ENCODE measurements around the gene TMEM143.
"Not testable (repeated sequence)": the region's sequence is repeated elsewhere in the genome, so short reads cannot be mapped to it uniquely, and the experiment has no call there.

Gene TMEM143

DNA sequence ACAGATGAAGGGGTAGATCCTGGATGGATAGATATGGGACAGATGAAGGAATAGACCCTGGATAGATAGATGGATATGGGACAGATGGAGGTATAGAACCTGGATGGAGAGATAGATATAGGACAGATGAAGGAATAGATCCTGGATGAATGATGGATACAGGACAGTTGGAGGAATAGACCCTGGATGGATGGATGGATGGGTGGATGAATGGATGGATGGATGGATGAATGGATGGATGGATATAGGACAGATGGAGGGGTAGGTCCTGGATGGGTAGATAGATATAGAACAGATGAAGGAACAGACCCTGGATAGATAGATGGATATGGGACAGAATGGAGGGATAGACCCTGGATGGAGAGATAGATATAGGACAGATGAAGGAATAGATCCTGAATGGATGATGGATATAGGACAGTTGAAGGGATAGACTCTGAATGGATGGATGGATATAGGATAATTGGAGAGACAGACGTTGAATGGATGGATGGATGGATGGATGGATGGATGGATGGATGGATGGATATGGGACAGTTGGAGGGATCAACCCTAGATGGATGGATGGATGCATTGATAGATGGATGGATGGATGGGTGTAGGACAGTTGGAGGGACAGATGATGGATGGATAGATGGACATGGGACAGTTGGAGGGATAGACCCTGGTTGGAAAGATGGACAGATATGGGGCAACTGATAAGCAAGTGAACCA, 61.7 kb downstream of the TMEM143 start:
- no peak for DNase-seq (ENCODE audit: low read depth)
- no peak overlapping the region for H3K4me3 ChIP-seq (ENCODE audit: control insufficient read depth, low read depth, low read length)
- TF ChIP-seq, protein P1, sequence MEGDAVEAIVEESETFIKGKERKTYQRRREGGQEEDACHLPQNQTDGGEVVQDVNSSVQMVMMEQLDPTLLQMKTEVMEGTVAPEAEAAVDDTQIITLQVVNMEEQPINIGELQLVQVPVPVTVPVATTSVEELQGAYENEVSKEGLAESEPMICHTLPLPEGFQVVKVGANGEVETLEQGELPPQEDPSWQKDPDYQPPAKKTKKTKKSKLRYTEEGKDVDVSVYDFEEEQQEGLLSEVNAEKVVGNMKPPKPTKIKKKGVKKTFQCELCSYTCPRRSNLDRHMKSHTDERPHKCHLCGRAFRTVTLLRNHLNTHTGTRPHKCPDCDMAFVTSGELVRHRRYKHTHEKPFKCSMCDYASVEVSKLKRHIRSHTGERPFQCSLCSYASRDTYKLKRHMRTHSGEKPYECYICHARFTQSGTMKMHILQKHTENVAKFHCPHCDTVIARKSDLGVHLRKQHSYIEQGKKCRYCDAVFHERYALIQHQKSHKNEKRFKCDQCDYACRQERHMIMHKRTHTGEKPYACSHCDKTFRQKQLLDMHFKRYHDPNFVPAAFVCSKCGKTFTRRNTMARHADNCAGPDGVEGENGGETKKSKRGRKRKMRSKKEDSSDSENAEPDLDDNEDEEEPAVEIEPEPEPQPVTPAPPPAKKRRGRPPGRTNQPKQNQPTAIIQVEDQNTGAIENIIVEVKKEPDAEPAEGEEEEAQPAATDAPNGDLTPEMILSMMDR (IDR thresholded peaks at IDR 0.05; ENCODE audit: control insufficient read depth, insufficient read depth, low read depth, low read length, missing control alignments), result no peak

GRCh38 chr19:48297975-48298374, 65.8 kb downstream of the TMEM143 start:
- TF ChIP-seq, protein P1 (IDR thresholded peaks at IDR 0.05; ENCODE audit: control insufficient read depth, insufficient read depth, low read depth, low read length, missing control alignments), result no peak
- H3K4me3 ChIP-seq (ENCODE audit: control insufficient read depth, low read depth, low read length), result no peak overlapping the region
- DNase-seq (ENCODE audit: low read depth), result no peak

DNA sequence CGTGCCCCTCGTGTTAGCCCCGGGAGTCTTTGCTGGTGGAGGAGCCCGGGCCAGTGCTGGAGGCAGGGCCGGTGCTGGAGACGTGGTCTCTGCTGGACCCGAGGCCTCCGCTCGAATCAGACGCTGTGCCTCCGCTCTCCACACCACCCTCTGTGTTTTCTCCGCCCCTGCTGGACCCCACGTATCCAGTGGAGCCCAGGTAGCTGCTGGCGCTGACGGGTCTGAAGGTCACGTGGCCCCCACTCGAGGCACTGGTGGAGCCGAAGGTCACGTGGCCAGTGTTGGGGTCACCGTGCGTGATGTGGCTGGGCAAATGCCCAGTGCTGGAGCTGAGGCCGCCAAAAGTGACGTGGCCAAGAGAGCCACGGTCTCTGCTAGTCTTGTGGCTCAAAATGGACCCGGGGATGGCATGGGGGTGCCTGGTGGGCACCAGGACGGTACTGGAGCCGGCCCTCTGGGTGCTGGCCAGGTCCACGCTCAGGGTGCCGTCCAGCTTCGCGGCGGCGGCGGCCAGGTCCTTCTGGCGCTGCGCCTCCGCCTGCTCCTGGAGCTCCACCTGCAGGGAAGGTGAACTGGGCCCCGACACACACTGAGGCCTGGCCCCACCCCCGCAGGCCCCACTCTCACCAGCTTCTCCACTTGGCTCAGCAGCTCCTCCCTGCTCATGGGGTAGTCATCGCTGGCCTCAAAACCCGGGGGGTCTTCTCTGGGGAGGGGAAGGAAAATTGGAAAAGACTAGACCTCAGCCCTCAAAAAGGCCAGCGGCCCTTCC, 66.6 kb downstream of the TMEM143 start:
- TF ChIP-seq, protein P1 (IDR thresholded peaks at IDR 0.05; ENCODE audit: control insufficient read depth, insufficient read depth, low read depth, low read length, missing control alignments), result no peak
- DNase-seq (ENCODE audit: low read depth), result no peak

DNA sequence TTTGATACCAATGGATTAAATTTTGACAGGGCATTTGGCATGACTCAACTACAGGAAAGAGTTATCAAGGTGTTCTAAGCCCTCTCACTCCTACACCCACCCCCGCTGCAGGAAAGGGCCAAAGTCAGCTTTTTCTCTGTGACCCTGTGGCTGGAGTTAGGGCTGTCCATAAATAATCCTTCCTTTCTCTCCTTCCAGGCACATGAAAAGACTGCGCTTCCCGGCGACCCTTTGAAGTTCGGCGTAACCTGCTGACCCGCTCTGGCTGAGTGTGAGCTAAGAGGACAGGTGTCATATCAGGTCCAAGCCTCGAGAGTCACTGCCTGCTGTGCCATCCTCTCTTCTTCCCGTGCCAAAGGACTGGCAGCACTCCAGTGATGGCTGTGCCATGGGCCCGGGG, 68.3 kb downstream of the TMEM143 start:
- TF ChIP-seq, protein P1 (IDR thresholded peaks at IDR 0.05; ENCODE audit: control insufficient read depth, insufficient read depth, low read depth, low read length, missing control alignments), result no peak
- no peak overlapping the region for H3K4me3 ChIP-seq (ENCODE audit: control insufficient read depth, low read depth, low read length)
- DNase-seq (ENCODE audit: low read depth), result no peak

More for the DNA sequence above, 66.6 kb downstream of the TMEM143 start:
- no peak overlapping the region for H3K4me3 ChIP-seq (ENCODE audit: control insufficient read depth, low read depth, low read length)

DNA sequence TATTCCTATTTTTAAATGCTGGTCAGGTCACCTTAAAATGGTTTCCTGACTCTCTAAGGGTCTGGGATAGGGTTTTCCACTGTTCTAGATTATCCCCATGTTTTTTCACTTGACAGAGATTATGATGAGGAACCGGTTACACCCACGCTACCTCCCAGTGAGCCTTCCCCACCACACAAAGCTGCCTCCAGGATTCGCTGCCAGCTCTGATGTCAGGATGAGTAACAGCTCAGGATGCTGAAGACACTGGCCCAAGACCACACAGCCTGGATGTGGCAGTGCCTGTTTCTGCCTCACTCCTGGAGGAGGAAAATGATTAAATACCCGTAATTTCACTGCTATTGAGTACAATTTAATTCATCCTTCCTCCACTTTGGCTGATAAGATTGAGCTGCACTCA, 70.9 kb downstream of the TMEM143 start:
- no peak overlapping the region for H3K4me3 ChIP-seq (ENCODE audit: control insufficient read depth, low read depth, low read length)
- TF ChIP-seq, protein P1 (IDR thresholded peaks at IDR 0.05; ENCODE audit: control insufficient read depth, insufficient read depth, low read depth, low read length, missing control alignments), result no peak
- DNase-seq (ENCODE audit: low read depth), result no peak

DNA sequence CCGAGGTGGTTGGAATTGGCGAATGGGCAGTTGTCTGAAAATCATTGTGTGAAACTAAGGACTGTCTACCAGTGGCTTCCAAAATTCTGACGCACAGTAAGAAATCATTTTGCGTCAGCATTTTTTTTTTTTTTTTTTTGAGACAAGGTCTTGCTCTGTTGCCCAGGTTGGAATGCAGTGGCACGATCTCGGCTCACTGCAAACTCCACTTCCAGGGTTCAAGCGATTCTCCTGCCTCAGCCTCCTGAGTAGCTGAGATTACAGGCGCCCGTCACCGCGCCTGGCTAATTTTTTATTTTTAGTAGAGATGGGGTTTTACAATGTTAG, 72.3 kb downstream of the TMEM143 start:
- not testable (repeated sequence) for H3K4me3 ChIP-seq (ENCODE audit: control insufficient read depth, low read depth, low read length); DNase-seq (ENCODE audit: low read depth)

DNA sequence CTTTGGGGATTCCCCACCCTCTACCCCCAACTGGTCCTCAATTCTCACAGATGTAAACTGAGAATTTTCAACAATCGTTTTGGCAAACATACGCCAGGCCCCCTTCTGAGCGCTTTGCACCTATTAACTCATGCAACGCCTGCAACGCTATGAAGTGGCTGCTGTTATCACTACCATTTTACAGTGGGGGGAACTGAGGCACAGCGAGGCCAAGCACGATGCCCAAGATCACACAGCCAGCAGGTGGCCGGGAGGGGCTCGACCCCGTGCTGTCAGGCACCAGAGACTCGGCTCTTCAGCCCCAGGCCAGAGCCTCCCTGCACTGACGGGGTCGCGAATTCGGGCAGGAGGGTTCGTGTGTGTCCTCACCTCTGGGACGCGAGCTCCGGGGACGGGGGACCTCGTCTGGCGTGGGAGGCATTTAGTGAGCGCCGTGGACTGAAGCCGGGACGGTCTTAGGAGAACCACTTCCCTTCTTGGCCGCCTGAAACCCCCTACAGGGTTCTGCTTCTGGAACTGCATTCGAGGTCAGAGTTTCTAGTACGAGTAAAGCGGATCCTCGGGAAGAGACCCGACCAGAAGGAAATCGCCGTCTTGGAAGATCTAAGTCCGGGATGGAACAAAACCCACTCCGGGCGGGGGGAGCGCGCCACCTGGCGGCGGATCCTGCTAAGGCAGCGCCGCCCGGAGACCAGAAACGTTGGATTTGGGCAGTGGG, 72.8 kb downstream of the TMEM143 start:
- TF ChIP-seq, protein P1 (IDR thresholded peaks at IDR 0.05; ENCODE audit: control insufficient read depth, insufficient read depth, low read depth, low read length, missing control alignments), result peak; percentile 98
- DNase-seq (ENCODE audit: low read depth), result no peak
- peak overlapping the region; percentile 41 for H3K4me3 ChIP-seq (ENCODE audit: control insufficient read depth, low read depth, low read length)

Data from AG09309 (cell line).